ENCODE results near the gene TAF1D.
"Not testable (repeated sequence)": the region's sequence is repeated elsewhere in the genome, so short reads cannot be mapped to it uniquely, and the experiment has no call there.

Gene TAF1D

DNA sequence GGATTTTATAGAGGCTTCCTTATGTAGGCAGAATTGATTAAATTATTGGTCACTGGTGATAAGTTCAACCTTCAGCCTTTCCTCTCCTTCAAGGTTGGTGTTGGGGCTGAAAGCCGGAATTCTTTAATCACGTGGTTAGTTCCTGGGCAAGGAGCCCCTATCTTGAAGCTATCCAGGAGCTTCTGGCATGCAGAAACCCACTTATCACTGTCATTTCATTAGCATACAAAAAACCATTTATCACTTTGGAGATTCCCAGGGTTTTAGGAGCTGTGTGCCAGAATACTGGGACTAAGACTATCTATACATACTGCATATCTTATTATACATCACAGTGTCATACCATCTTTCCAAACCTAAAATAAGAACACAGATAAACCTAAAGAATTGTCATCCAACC lies 24.3 kb upstream of the TAF1D start:
- no peaks in the 10 kb centered on the region for H3K4me1 Mint-ChIP-seq (ENCODE audit: low read depth in 2 of 2)
- ATAC-seq (replicated peaks) = no peak
- no peak for DNase-seq
- no peaks in the 10 kb centered on the region for H3K27me3 Mint-ChIP-seq
- H3K4me3 Mint-ChIP-seq = no peak overlapping the region
- peaks cover 10% of the 10 kb centered on the region for H3K36me3 Mint-ChIP-seq (ENCODE audit: insufficient read depth)
- no peaks in the 10 kb centered on the region for H3K9me3 Mint-ChIP-seq
- H3K27ac Mint-ChIP-seq = peak overlapping the region in 1 of 2 donors; percentile 38

DNA sequence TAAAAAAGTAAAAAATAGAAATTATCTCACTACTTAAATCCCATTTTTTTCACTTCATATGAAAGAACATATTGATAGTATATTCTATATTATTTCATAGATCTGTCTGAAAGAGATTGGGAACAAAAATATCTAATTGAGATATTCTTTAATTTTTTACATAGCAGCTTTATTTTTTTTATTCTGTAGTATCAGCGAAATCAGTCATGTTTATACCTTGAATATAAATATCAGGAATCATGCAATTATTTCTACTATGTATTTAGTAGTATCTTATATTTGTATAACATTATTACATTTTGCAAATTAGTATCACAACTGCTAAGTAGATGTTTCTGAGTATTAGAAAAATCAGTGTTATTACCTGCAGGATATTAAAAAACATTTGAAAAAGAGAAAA lies 20.6 kb upstream of the TAF1D start:
- no peaks in the 10 kb centered on the region for H3K9me3 Mint-ChIP-seq
- H3K4me1 Mint-ChIP-seq (ENCODE audit: low read depth in 2 of 2) = no peaks in the 10 kb centered on the region
- no peak overlapping the region for H3K27ac Mint-ChIP-seq
- no peaks in the 10 kb centered on the region for H3K27me3 Mint-ChIP-seq
- ATAC-seq (replicated peaks) (no peak), DNase-seq (no peak)
- H3K36me3 Mint-ChIP-seq (ENCODE audit: insufficient read depth) = peaks cover 30% of the 10 kb centered on the region
- no peak overlapping the region for H3K4me3 Mint-ChIP-seq

- not testable (repeated sequence) for H3K4me1 Mint-ChIP-seq (ENCODE audit: low read depth in 2 of 2); H3K27me3 Mint-ChIP-seq; DNase-seq; H3K9me3 Mint-ChIP-seq; H3K4me3 Mint-ChIP-seq; H3K27ac Mint-ChIP-seq; ATAC-seq (replicated peaks)
- peaks cover 48% of the 10 kb centered on the region for H3K36me3 Mint-ChIP-seq (ENCODE audit: insufficient read depth)
These were observed 17.8 kb upstream of the TAF1D start for GRCh38 chr11:93759123-93759522.

DNA sequence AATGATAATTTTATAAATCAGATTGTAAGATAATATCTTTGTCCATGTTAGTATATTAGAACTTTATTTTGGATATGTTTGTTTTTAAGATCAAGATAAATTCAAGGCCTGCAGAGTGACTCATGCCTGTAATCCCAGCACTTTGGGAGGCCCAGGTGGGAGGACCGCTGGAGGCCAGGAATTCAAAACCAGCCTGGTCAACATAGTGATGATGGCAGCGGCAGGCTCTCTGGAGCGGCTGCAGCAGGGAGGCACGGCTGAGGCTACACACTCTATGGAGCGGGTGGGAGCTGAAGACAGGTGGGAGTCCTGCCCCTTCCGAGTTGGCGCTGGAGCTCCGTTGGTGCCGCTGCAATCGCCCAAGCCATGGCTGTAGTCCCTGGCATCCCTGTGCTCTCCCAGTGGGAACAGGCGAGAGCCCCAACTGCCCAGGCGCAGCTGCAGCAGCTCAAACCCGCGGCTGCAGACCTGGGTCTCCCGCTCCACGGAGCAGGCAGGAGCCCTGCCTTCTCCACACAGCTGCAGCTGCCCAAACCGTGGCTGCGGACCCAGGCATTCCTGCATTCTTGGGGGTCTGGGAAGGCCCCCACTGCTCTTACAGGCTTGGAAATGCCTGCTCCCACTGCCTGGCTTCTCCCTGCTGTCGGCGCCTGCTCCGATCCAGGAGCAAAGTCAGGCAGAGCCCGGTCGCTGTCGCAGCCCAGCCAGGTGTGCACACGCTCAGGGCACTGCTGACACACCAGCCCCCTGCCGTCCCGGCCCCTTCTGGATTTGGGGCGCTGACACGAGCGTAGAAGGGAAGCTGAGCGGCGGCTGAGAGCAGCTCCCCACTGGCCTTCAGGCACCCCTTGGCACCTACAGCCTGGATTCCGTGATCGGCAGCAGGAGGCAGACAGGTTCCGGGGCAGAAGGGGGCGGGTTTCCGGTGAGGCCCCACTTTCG lies 16.9 kb upstream of the TAF1D start:
- H3K27ac Mint-ChIP-seq = no peak overlapping the region
- ATAC-seq (replicated peaks) (no peak), DNase-seq (no peak)
- H3K36me3 Mint-ChIP-seq (ENCODE audit: insufficient read depth) = peaks cover 48% of the 10 kb centered on the region
- no peaks in the 10 kb centered on the region for H3K9me3 Mint-ChIP-seq
- H3K27me3 Mint-ChIP-seq = no peaks in the 10 kb centered on the region
- no peaks in the 10 kb centered on the region for H3K4me1 Mint-ChIP-seq (ENCODE audit: low read depth in 2 of 2)
- no peak overlapping the region for H3K4me3 Mint-ChIP-seq

DNA sequence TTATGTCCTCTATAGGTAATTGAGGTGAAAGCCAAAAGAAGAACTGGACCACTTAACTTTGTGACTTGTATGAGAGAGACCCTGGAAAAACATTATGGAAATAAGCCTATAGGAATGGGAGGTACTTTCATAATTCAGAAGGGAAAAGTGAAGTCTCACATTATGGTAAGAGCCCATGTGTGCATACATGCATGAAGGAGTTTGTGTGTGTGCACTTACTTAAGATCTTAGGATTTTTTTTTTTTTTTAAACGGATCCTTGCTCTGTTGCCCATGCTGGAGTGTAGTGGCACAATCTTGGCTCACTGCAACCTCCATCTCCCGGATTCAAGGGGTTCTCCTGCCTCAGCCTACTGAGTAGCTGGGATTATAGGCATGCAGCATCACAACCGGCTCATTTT lies 16.0 kb upstream of the TAF1D start:
- peaks cover 48% of the 10 kb centered on the region for H3K36me3 Mint-ChIP-seq (ENCODE audit: insufficient read depth)
- H3K4me3 Mint-ChIP-seq = no peak overlapping the region
- H3K4me1 Mint-ChIP-seq (ENCODE audit: low read depth in 2 of 2) = no peaks in the 10 kb centered on the region

GRCh38 chr11:93756748-93757147 lies 15.5 kb upstream of the TAF1D start:
- H3K27me3 Mint-ChIP-seq = no peaks in the 10 kb centered on the region
- H3K36me3 Mint-ChIP-seq (ENCODE audit: insufficient read depth) = peaks cover 48% of the 10 kb centered on the region
- DNase-seq (no peak), ATAC-seq (replicated peaks) (no peak)
- H3K4me1 Mint-ChIP-seq (ENCODE audit: low read depth in 2 of 2) = no peaks in the 10 kb centered on the region
- no peak overlapping the region for H3K27ac Mint-ChIP-seq
- H3K4me3 Mint-ChIP-seq = no peak overlapping the region
- H3K9me3 Mint-ChIP-seq = no peaks in the 10 kb centered on the region

More for the DNA sequence above, 16.0 kb upstream of the TAF1D start:
- no peaks in the 10 kb centered on the region for H3K9me3 Mint-ChIP-seq
- no peaks in the 10 kb centered on the region for H3K27me3 Mint-ChIP-seq
- H3K27ac Mint-ChIP-seq = no peak overlapping the region
- no peak for ATAC-seq (replicated peaks)
- no peak for DNase-seq

GRCh38 chr11:93753241-93753640 lies 11.9 kb upstream of the TAF1D start:
- Mint-ChIP-seq H3K27ac (no peak overlapping the region), H3K4me1 (ENCODE audit: low read depth in 2 of 2) (no peaks in the 10 kb centered on the region), H3K4me3 (no peak overlapping the region), H3K9me3 (no peaks in the 10 kb centered on the region), H3K36me3 (ENCODE audit: insufficient read depth) (peaks cover 28% of the 10 kb centered on the region), H3K27me3 (no peaks in the 10 kb centered on the region)
- no peak for ATAC-seq (replicated peaks)
- no peak for DNase-seq

GRCh38 chr11:93751001-93751400 lies 9.7 kb upstream of the TAF1D start:
- ATAC-seq (replicated peaks) = no peak
- Mint-ChIP-seq H3K27ac (no peak overlapping the region), H3K36me3 (ENCODE audit: insufficient read depth) (peaks cover 16% of the 10 kb centered on the region), H3K27me3 (no peaks in the 10 kb centered on the region), H3K4me1 (ENCODE audit: low read depth in 2 of 2) (peaks cover 0 to 3% of the 10 kb centered on the region in 2 donors), H3K9me3 (no peaks in the 10 kb centered on the region), H3K4me3 (no peak overlapping the region)
- DNase-seq = no peak

DNA sequence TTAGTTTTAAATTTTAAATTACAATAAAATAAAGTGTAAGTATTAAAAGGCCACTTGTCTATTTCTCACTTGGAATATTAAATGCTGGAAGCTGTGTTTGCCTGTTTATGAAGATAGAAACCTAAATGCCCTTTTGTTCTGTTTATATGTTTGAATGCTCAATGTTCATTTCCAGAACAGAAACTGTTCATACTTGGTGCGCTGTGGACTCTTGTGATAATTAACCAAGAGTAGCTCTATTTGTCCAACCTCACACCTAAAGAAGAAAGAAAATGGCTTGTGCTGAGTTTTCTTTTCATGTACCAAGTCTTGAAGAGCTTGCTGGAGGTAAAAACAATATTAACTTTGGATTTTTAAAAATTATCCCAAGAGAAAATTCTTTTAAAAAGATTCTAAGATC lies 5.8 kb upstream of the TAF1D start:
- Mint-ChIP-seq H3K27ac (no peak overlapping the region), H3K9me3 (no peaks in the 10 kb centered on the region), H3K4me1 (ENCODE audit: low read depth in 2 of 2) (peaks cover 2 to 8% of the 10 kb centered on the region in 2 donors), H3K27me3 (no peaks in the 10 kb centered on the region), H3K36me3 (ENCODE audit: insufficient read depth) (peaks cover 9% of the 10 kb centered on the region), H3K4me3 (no peak overlapping the region)
- DNase-seq (no peak), ATAC-seq (replicated peaks) (no peak)

DNA sequence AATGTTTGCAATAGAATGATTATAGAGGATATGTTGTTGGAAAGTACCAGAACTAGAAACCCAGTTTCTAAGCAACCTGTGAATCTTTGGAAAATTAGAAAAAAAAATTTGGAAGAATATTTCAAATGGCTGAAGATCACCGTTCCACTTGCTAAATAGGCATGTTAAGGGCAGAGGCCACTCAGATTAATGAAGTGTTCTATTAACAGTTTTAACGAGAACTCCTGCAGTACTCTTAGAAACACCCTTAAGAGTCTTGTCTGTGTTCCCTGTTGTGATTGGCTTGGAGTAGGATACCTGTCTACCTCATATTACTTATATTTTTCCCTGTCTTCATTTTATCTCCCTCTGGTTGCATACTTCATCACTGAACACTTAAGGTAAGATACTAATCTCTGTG lies 4.8 kb upstream of the TAF1D start:
- H3K27ac Mint-ChIP-seq = no peak overlapping the region
- H3K4me3 Mint-ChIP-seq = no peak overlapping the region
- peaks cover 20% of the 10 kb centered on the region for H3K36me3 Mint-ChIP-seq (ENCODE audit: insufficient read depth)
- H3K4me1 Mint-ChIP-seq (ENCODE audit: low read depth in 2 of 2) = peaks cover 6 to 8% of the 10 kb centered on the region in 2 donors
- H3K27me3 Mint-ChIP-seq = no peaks in the 10 kb centered on the region
- DNase-seq (no peak), ATAC-seq (replicated peaks) (no peak)
- no peaks in the 10 kb centered on the region for H3K9me3 Mint-ChIP-seq

DNA sequence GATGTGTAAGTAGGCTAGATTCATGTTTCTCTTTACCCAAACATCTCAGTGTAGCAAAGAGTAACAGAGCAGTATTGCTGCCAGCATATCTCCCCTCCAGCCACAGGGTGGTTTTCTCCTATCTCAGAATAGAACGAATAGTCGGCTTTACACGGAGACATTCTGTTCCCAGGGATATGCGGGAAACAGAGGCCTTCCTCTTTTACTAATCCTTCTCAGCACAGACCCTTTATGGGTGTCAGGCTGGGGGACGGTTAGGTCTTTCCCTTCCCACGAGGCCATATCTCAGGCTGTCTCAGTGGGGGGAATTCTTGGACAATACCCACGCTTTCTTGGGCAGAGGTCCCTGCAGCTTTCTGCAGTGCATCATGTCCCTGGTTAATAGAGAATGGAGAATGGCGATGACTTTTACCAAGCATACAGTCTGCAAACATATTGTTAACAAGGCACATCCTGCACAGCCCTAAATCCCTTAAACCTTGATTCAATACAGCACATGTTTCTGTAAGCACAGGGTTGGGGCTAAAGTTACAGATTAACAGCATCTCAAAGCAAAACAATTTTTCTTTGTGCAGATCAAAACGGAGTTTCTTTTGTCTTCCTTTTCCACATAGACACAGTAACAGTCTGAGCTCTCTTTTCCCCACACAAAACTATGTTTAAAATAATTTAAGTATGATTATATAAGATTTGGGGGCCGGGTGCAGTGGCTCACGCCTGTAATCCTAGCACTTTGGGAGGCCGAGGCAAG lies 3.9 kb upstream of the TAF1D start:
- not testable (repeated sequence) for H3K4me3 Mint-ChIP-seq; H3K27ac Mint-ChIP-seq; DNase-seq; H3K27me3 Mint-ChIP-seq; ATAC-seq (replicated peaks); H3K9me3 Mint-ChIP-seq
- Mint-ChIP-seq H3K36me3 (ENCODE audit: insufficient read depth) (peaks cover 29% of the 10 kb centered on the region), H3K4me1 (ENCODE audit: low read depth in 2 of 2) (peaks cover 12 to 18% of the 10 kb centered on the region in 2 donors)

- H3K27ac Mint-ChIP-seq = no peak overlapping the region
- peaks cover 34% of the 10 kb centered on the region for H3K36me3 Mint-ChIP-seq (ENCODE audit: insufficient read depth)
- no peaks in the 10 kb centered on the region for H3K9me3 Mint-ChIP-seq
- ATAC-seq (replicated peaks) (no peak), DNase-seq (no peak)
- no peak overlapping the region for H3K4me3 Mint-ChIP-seq
- H3K4me1 Mint-ChIP-seq (ENCODE audit: low read depth in 2 of 2) = peaks cover 17 to 23% of the 10 kb centered on the region in 2 donors
- H3K27me3 Mint-ChIP-seq = no peaks in the 10 kb centered on the region
These were observed 3.3 kb upstream of the TAF1D start for GRCh38 chr11:93744669-93745004.

GRCh38 chr11:93743291-93743690 lies 2.0 kb upstream of the TAF1D start:
- Mint-ChIP-seq H3K9me3 (no peaks in the 10 kb centered on the region), H3K36me3 (ENCODE audit: insufficient read depth) (peaks cover 47% of the 10 kb centered on the region), H3K27ac (peak overlapping the region in 1 of 2 donors; percentile 100), H3K27me3 (no peaks in the 10 kb centered on the region), H3K4me3 (peak overlapping the region; percentile 68 to 98), H3K4me1 (ENCODE audit: low read depth in 2 of 2) (peaks cover 29 to 37% of the 10 kb centered on the region in 2 donors)
- ATAC-seq (replicated peaks) (no peak), DNase-seq (no peak)

- Mint-ChIP-seq H3K4me3 (peak overlapping the region; percentile 96 to 98), H3K27me3 (no peaks in the 10 kb centered on the region), H3K9me3 (no peaks in the 10 kb centered on the region), H3K27ac (peak overlapping the region; percentile 98 to 100), H3K36me3 (ENCODE audit: insufficient read depth) (peaks cover 58% of the 10 kb centered on the region), H3K4me1 (ENCODE audit: low read depth in 2 of 2) (peaks cover 41 to 49% of the 10 kb centered on the region in 2 donors)
- no peak for ATAC-seq (replicated peaks)
- no peak for DNase-seq
These were observed 559 bp upstream of the TAF1D start for GRCh38 chr11:93741882-93742226.
